GM18499 (cell line): ENCODE measurements around the gene ADAMTS1.

Experiments used
- ATAC-seq: cut with Tn5 transposase; IDR thresholded peaks from one replicate; pipeline ENCODE4 v1.9.1; 2021; ENCODE audit warnings: moderate number of reproducible peaks; ENCODE audit not compliant: insufficient read depth, unreplicated experiment

Gene ADAMTS1

GRCh38 chr21:26794597-26795411 lies 50.4 kb downstream of the ADAMTS1 start:
- no peak for ATAC-seq

- ATAC-seq: no peak
Measured at GRCh38 chr21:26790296-26790695, 54.9 kb downstream of the ADAMTS1 start.

- no peak for ATAC-seq
Measured at GRCh38 chr21:26788790-26789189, 56.4 kb downstream of the ADAMTS1 start.
